ENCODE results near the gene POLG2.
"Not testable (repeated sequence)": the region's sequence is repeated elsewhere in the genome, so short reads cannot be mapped to it uniquely, and the experiment has no call there.

Gene POLG2

GRCh38 chr17:64449545-64449944 lies 47.3 kb downstream of the POLG2 start:
- H3K4me3 ChIP-seq (ENCODE audit: low read depth, low read length), result no peak overlapping the region
- DNase-seq (ENCODE audit: low read depth), result no peak

GRCh38 chr17:64448665-64449512 lies 48.0 kb downstream of the POLG2 start, which contains the start of gene MILR1:
Gene MILR1 (plus strand): TSS chr17:64449115. CDS start chr17:64449169, 54 bp downstream.
- peak; percentile 60 for DNase-seq (ENCODE audit: low read depth)
- H3K4me3 ChIP-seq (ENCODE audit: low read depth, low read length), result no peak within 1 kb of the TSS

- no peak for DNase-seq (ENCODE audit: low read depth)
- no peak overlapping the region for H3K4me3 ChIP-seq (ENCODE audit: low read depth, low read length)
Measured at GRCh38 chr17:64447526-64447925, 49.3 kb downstream of the POLG2 start.

GRCh38 chr17:64443086-64443760 lies 53.6 kb downstream of the POLG2 start:
- DNase-seq (ENCODE audit: low read depth), result no peak
- no peak overlapping the region for H3K4me3 ChIP-seq (ENCODE audit: low read depth, low read length)

- DNase-seq (ENCODE audit: low read depth), result no peak
Measured at GRCh38 chr17:64442541-64442971, 54.3 kb downstream of the POLG2 start.

GRCh38 chr17:64441772-64442540 lies 54.9 kb downstream of the POLG2 start:
- DNase-seq (ENCODE audit: low read depth), result peak; percentile 61
- H3K4me3 ChIP-seq (ENCODE audit: low read depth, low read length), result no peak overlapping the region

More at GRCh38 chr17:64442541-64442971, 54.3 kb downstream of the POLG2 start:
- no peak overlapping the region for H3K4me3 ChIP-seq (ENCODE audit: low read depth, low read length)

- H3K4me3 ChIP-seq (ENCODE audit: low read depth, low read length), result no peak overlapping the region
- DNase-seq (ENCODE audit: low read depth), result no peak
Measured at GRCh38 chr17:64439956-64440355, 56.9 kb downstream of the POLG2 start.

- not testable (repeated sequence) for H3K4me3 ChIP-seq (ENCODE audit: low read depth, low read length); DNase-seq (ENCODE audit: low read depth)
Measured at GRCh38 chr17:64439521-64439920, 57.3 kb downstream of the POLG2 start.

GRCh38 chr17:64437944-64438525 lies 58.8 kb downstream of the POLG2 start:
- no peak for DNase-seq (ENCODE audit: low read depth)
- H3K4me3 ChIP-seq (ENCODE audit: low read depth, low read length), result no peak overlapping the region

GRCh38 chr17:64431534-64431933 lies 65.3 kb downstream of the POLG2 start:
- H3K4me3 ChIP-seq (ENCODE audit: low read depth, low read length), result no peak overlapping the region
- no peak for DNase-seq (ENCODE audit: low read depth)

- H3K4me3 ChIP-seq (ENCODE audit: low read depth, low read length); DNase-seq (ENCODE audit: low read depth): not testable (repeated sequence)
Measured at GRCh38 chr17:64430036-64430435, 66.8 kb downstream of the POLG2 start.

GRCh38 chr17:64428406-64428805 lies 68.4 kb downstream of the POLG2 start:
- no peak for DNase-seq (ENCODE audit: low read depth)
- H3K4me3 ChIP-seq (ENCODE audit: low read depth, low read length), result no peak overlapping the region
